Colonic mucosa (tissue), 4 donors: Measurements from ENCODE around the gene BTBD2. TPM values are rescaled to one million over a fixed set of nuclear protein-coding genes. Genes with fewer than 3 reads are reported as not detected.

Experiments used
- DNase-seq: peaks from one replicate; pipeline ENCODE4 v3.0.0-alpha.2; 2020
- H3K27ac ChIP-seq: fragments of 200-600 bp; one replicate; pipeline ENCODE4 v1.8.0; 2021
- H3K27me3 ChIP-seq: fragments of 200-600 bp; one replicate; pipeline ENCODE4 v1.8.0; 2021
- H3K36me3 ChIP-seq: fragments of 200-600 bp; one replicate; pipeline ENCODE4 v1.8.0; 2021
- H3K4me1 ChIP-seq: fragments of 200-600 bp; one replicate; pipeline ENCODE4 v1.8.0; 2021; ENCODE audit warnings: mild to moderate bottlenecking
- H3K4me3 ChIP-seq: fragments of 200-600 bp; one replicate; pipeline ENCODE4 v1.8.0; 2021
- H3K9ac ChIP-seq, 2 donors: one replicate each; pipeline ENCODE4 v1.7.0; 2013; ENCODE audit warnings: control low read depth in 2 of 2, low read depth in 2 of 2, low read length in 2 of 2
- H3K9me3 ChIP-seq: fragments of 200-600 bp; one replicate; pipeline ENCODE4 v1.8.0; 2021
- CTCF ChIP-seq: fragments of 200-600 bp; IDR thresholded peaks from one replicate; pipeline ENCODE4 v1.8.0; 2022; ENCODE audit warnings: antibody characterized with exemption, mild to moderate bottlenecking
- intact Hi-C: fragments of 100-400 bp; cut with DNase I; formaldehyde crosslinking; loops from one replicate; pipeline ENCODE4 v1.14.1; 2022
- total RNA-seq, 2 donors: library from RNA; stranded (reverse); fragmentation: NEBNext Ultra II Directional in 1 of 2; extraction: Animal tissue kit (Norgen Biotek cat#: 25700) in 1 of 2; gene quantifications; one replicate each; pipeline ENCODE4 v1.2.1, GENCODE V29; 2021
- donor health status: healthy.
- donor health status: DM: no; HTN: no; CAD: no.
- donor health status: DM: no; HTN: no; CAD: no.

The BTBD2 gene
- total RNA-seq, result 10 to 100 TPM; 74.5 to 81.5 TPM

GRCh38 chr19:2015608-2015950, at the start of gene BTBD2:
Gene BTBD2, minus strand, starts transcription at chr19:2015714. Its CDS starts 11 bp downstream, at chr19:2015703.
- H3K27me3 ChIP-seq, result no peaks in the 10 kb centered on the region
- H3K4me1 ChIP-seq, result no peaks in the 10 kb centered on the region
- H3K27ac ChIP-seq, result no peak within 1 kb of the TSS
- TF ChIP-seq CTCF, result no peak
- peak within 1 kb of the TSS; percentile 68 to 79 for H3K9ac ChIP-seq
- no peaks in the 10 kb centered on the region for H3K36me3 ChIP-seq
- H3K9me3 ChIP-seq, result no peaks in the 10 kb centered on the region
- H3K4me3 ChIP-seq, result peak within 1 kb of the TSS; percentile 63
- intact Hi-C loops, result loop anchor here (5.0 to 10.0 kb wide), 2 partner anchors 81 to 137 kb away; partner anchors contain the start of gene AP3D1
- peak; percentile 71 for DNase-seq

GRCh38 chr19:2064788-2065524, 49.4 kb upstream of the BTBD2 start:
- no peak overlapping the region for H3K4me3 ChIP-seq

GRCh38 chr19:2064395-2064787, 48.9 kb upstream of the BTBD2 start:
- H3K36me3 ChIP-seq, result no peaks in the 10 kb centered on the region
- peaks cover 19% of the 10 kb centered on the region for H3K4me1 ChIP-seq
- intact Hi-C loops, result no loop called here
- H3K9me3 ChIP-seq, result no peaks in the 10 kb centered on the region
- H3K4me3 ChIP-seq, result no peak overlapping the region
- DNase-seq, result no peak
- peak overlapping the region in 1 of 2 donors; percentile 7 for H3K9ac ChIP-seq
- no peak for TF ChIP-seq CTCF
- peak overlapping the region; percentile 67 for H3K27ac ChIP-seq
- no peaks in the 10 kb centered on the region for H3K27me3 ChIP-seq

More at GRCh38 chr19:2064788-2065524, 49.4 kb upstream of the BTBD2 start:
- no peak for TF ChIP-seq CTCF
- no peaks in the 10 kb centered on the region for H3K27me3 ChIP-seq
- intact Hi-C loops, result no loop called here
- DNase-seq, result peak; percentile 47
- no peaks in the 10 kb centered on the region for H3K9me3 ChIP-seq
- peak overlapping the region; percentile 7 to 56 for H3K9ac ChIP-seq
- peaks cover 19% of the 10 kb centered on the region for H3K4me1 ChIP-seq
- H3K27ac ChIP-seq, result peak overlapping the region; percentile 67
- H3K36me3 ChIP-seq, result no peaks in the 10 kb centered on the region

GRCh38 chr19:2063824-2064223, 48.3 kb upstream of the BTBD2 start:
- no peaks in the 10 kb centered on the region for H3K27me3 ChIP-seq
- no peak overlapping the region for H3K9ac ChIP-seq
- no peak for TF ChIP-seq CTCF

GRCh38 chr19:2062770-2063169, 47.3 kb upstream of the BTBD2 start:
- peak overlapping the region in 1 of 2 donors; percentile 99 for H3K9ac ChIP-seq
- DNase-seq, result no peak
- no peaks in the 10 kb centered on the region for H3K36me3 ChIP-seq
- H3K4me1 ChIP-seq, result peaks cover 21% of the 10 kb centered on the region
- TF ChIP-seq CTCF, result no peak
- no peaks in the 10 kb centered on the region for H3K9me3 ChIP-seq
- intact Hi-C loops, result no loop called here
- H3K4me3 ChIP-seq, result no peak overlapping the region
- H3K27me3 ChIP-seq, result no peaks in the 10 kb centered on the region
- no peak overlapping the region for H3K27ac ChIP-seq

More at GRCh38 chr19:2063824-2064223, 48.3 kb upstream of the BTBD2 start:
- no peak for DNase-seq
- Histone ChIP-seq H3K36me3 (no peaks in the 10 kb centered on the region), H3K27ac (no peak overlapping the region), H3K4me1 (peaks cover 21% of the 10 kb centered on the region), H3K9me3 (no peaks in the 10 kb centered on the region), H3K4me3 (no peak overlapping the region)
- intact Hi-C loops, result no loop called here
